ENCODE results near the gene RGS3. TPM values are rescaled to one million over a fixed set of nuclear protein-coding genes. Genes with fewer than 3 reads are reported as not detected.

Gene RGS3
- total RNA-seq, 1 donor from 2014 or later, result 92.5 TPM

- Histone ChIP-seq H3K27me3 (ENCODE audit: insufficient read depth, low read length) (no peaks in the 10 kb centered on the region), H3K27ac (ENCODE audit: low read depth, low read length) (no peak overlapping the region), H3K9ac (ENCODE audit: low read length) (no peak overlapping the region), H3K9me3 (ENCODE audit: insufficient read depth, low read depth, low read length) (no peaks in the 10 kb centered on the region), H3K4me2 (ENCODE audit: low read length) (no peak overlapping the region), H3K4me1 (ENCODE audit: insufficient read depth, low read length) (peaks cover 7% of the 10 kb centered on the region), H4K20me1 (ENCODE audit: insufficient read depth, low read length) (no peaks in the 10 kb centered on the region), H3K36me3 (ENCODE audit: insufficient read depth, low read length) (no peaks in the 10 kb centered on the region), H3K79me2 (ENCODE audit: insufficient read depth, low read length) (no peaks in the 10 kb centered on the region), H2AFZ (ENCODE audit: low read depth, low read length) (no peak overlapping the region), H3K4me3 (ENCODE audit: insufficient read depth, low read depth, low read length) (no peak overlapping the region)
- H3K9me3 Mint-ChIP-seq (ENCODE audit: unreplicated experiment), result peaks cover 4% of the 10 kb centered on the region
- no peak overlapping the region for H3K4me3 Mint-ChIP-seq (ENCODE audit: unreplicated experiment)
- TF ChIP-seq CTCF (IDR thresholded peaks at IDR 0.05; ENCODE audit: insufficient read depth, low read depth, low read length) (no peak), EZH2 (IDR thresholded peaks at IDR 0.05; ENCODE audit: insufficient read depth, low read length) (no peak)
- no peak overlapping the region for H3K27ac Mint-ChIP-seq (ENCODE audit: unreplicated experiment)
- H3K36me3 Mint-ChIP-seq (ENCODE audit: low read depth, unreplicated experiment), result peaks cover 7% of the 10 kb centered on the region
- H3K27me3 Mint-ChIP-seq (ENCODE audit: low read depth, unreplicated experiment), result peaks cover 28% of the 10 kb centered on the region
- H3K4me1 Mint-ChIP-seq (ENCODE audit: low read depth, unreplicated experiment), result peaks cover 21% of the 10 kb centered on the region
- FAIRE-seq (no peak), DNase-seq (ENCODE audit: low read depth) (no peak)
Measured at GRCh38 chr9:113526841-113527240, 63.3 kb downstream of the RGS3 start.

- Histone ChIP-seq H4K20me1 (ENCODE audit: insufficient read depth, low read length) (no peaks in the 10 kb centered on the region), H2AFZ (ENCODE audit: low read depth, low read length) (no peak overlapping the region), H3K27me3 (ENCODE audit: insufficient read depth, low read length) (no peaks in the 10 kb centered on the region), H3K4me3 (ENCODE audit: insufficient read depth, low read depth, low read length) (no peak overlapping the region), H3K79me2 (ENCODE audit: insufficient read depth, low read length) (no peaks in the 10 kb centered on the region), H3K4me2 (ENCODE audit: low read length) (no peak overlapping the region), H3K27ac (ENCODE audit: low read depth, low read length) (no peak overlapping the region), H3K9me3 (ENCODE audit: insufficient read depth, low read depth, low read length) (no peaks in the 10 kb centered on the region), H3K36me3 (ENCODE audit: insufficient read depth, low read length) (no peaks in the 10 kb centered on the region), H3K4me1 (ENCODE audit: insufficient read depth, low read length) (peaks cover 7% of the 10 kb centered on the region), H3K9ac (ENCODE audit: low read length) (no peak overlapping the region)
- Mint-ChIP-seq H3K27me3 (ENCODE audit: low read depth, unreplicated experiment) (peaks cover 32% of the 10 kb centered on the region), H3K4me3 (ENCODE audit: unreplicated experiment) (no peak overlapping the region), H3K4me1 (ENCODE audit: low read depth, unreplicated experiment) (peaks cover 17% of the 10 kb centered on the region), H3K36me3 (ENCODE audit: low read depth, unreplicated experiment) (peaks cover 11% of the 10 kb centered on the region), H3K9me3 (ENCODE audit: unreplicated experiment) (peaks cover 4% of the 10 kb centered on the region), H3K27ac (ENCODE audit: unreplicated experiment) (no peak overlapping the region)
- TF ChIP-seq CTCF (IDR thresholded peaks at IDR 0.05; ENCODE audit: insufficient read depth, low read depth, low read length) (no peak), EZH2 (IDR thresholded peaks at IDR 0.05; ENCODE audit: insufficient read depth, low read length) (no peak)
- FAIRE-seq, result no peak
- no peak for DNase-seq (ENCODE audit: low read depth)
Measured at GRCh38 chr9:113528088-113528487, 64.6 kb downstream of the RGS3 start.

- peaks cover 4% of the 10 kb centered on the region for H3K9me3 Mint-ChIP-seq (ENCODE audit: unreplicated experiment)
- no peaks in the 10 kb centered on the region for H4K20me1 ChIP-seq (ENCODE audit: insufficient read depth, low read length)
- no peak for FAIRE-seq
- TF ChIP-seq CTCF (IDR thresholded peaks at IDR 0.05; ENCODE audit: insufficient read depth, low read depth, low read length), result no peak
- no peak for TF ChIP-seq EZH2 (IDR thresholded peaks at IDR 0.05; ENCODE audit: insufficient read depth, low read length)
- no peak for DNase-seq (ENCODE audit: low read depth)
- no peak overlapping the region for H3K27ac ChIP-seq (ENCODE audit: low read depth, low read length)
- no peak overlapping the region for H3K4me3 ChIP-seq (ENCODE audit: insufficient read depth, low read depth, low read length)
- no peaks in the 10 kb centered on the region for H3K27me3 ChIP-seq (ENCODE audit: insufficient read depth, low read length)
- peaks cover 11% of the 10 kb centered on the region for H3K36me3 Mint-ChIP-seq (ENCODE audit: low read depth, unreplicated experiment)
- H3K4me2 ChIP-seq (ENCODE audit: low read length), result no peak overlapping the region
- no peak overlapping the region for H3K27ac Mint-ChIP-seq (ENCODE audit: unreplicated experiment)
- H3K9me3 ChIP-seq (ENCODE audit: insufficient read depth, low read depth, low read length), result no peaks in the 10 kb centered on the region
- H3K27me3 Mint-ChIP-seq (ENCODE audit: low read depth, unreplicated experiment), result peaks cover 34% of the 10 kb centered on the region
- no peak overlapping the region for H3K9ac ChIP-seq (ENCODE audit: low read length)
- no peaks in the 10 kb centered on the region for H3K36me3 ChIP-seq (ENCODE audit: insufficient read depth, low read length)
- no peak overlapping the region for H3K4me3 Mint-ChIP-seq (ENCODE audit: unreplicated experiment)
- H3K4me1 ChIP-seq (ENCODE audit: insufficient read depth, low read length), result peaks cover 5% of the 10 kb centered on the region
- peaks cover 14% of the 10 kb centered on the region for H3K4me1 Mint-ChIP-seq (ENCODE audit: low read depth, unreplicated experiment)
- no peak overlapping the region for H2AFZ ChIP-seq (ENCODE audit: low read depth, low read length)
- H3K79me2 ChIP-seq (ENCODE audit: insufficient read depth, low read length), result no peaks in the 10 kb centered on the region
Measured at GRCh38 chr9:113528811-113529210, 65.3 kb downstream of the RGS3 start.

All from astrocyte (in vitro differentiated cells and primary cell).